ENCODE data around the gene CEND1.

The CEND1 gene

GRCh38 chr11:819129-819931, 29.4 kb upstream of the CEND1 start:
- TF ChIP-seq FOXP2 (optimal IDR thresholded peaks at IDR 0.05; ENCODE audit: borderline replicate concordance, extremely low read depth, extremely low read length, insufficient read depth) = no peak
- peak; percentile 61; the same call in 1 of the 2 replicates for TF ChIP-seq SIN3A (IDR thresholded peaks at IDR 0.05; ENCODE audit: borderline replicate concordance, insufficient read depth, low read length)
- no peak for TF ChIP-seq REST (IDR thresholded peaks at IDR 0.05; ENCODE audit: insufficient read depth in 1 of 2, low read depth in 2 of 2, low read length in 2 of 2)
- TF ChIP-seq TAF1 (IDR thresholded peaks at IDR 0.05; ENCODE audit: borderline replicate concordance, insufficient read depth, low read length) = no peak
- TF ChIP-seq POLR2AphosphoS5 (IDR thresholded peaks at IDR 0.05; ENCODE audit: low read depth, low read length) = peak; percentile 97

DNA sequence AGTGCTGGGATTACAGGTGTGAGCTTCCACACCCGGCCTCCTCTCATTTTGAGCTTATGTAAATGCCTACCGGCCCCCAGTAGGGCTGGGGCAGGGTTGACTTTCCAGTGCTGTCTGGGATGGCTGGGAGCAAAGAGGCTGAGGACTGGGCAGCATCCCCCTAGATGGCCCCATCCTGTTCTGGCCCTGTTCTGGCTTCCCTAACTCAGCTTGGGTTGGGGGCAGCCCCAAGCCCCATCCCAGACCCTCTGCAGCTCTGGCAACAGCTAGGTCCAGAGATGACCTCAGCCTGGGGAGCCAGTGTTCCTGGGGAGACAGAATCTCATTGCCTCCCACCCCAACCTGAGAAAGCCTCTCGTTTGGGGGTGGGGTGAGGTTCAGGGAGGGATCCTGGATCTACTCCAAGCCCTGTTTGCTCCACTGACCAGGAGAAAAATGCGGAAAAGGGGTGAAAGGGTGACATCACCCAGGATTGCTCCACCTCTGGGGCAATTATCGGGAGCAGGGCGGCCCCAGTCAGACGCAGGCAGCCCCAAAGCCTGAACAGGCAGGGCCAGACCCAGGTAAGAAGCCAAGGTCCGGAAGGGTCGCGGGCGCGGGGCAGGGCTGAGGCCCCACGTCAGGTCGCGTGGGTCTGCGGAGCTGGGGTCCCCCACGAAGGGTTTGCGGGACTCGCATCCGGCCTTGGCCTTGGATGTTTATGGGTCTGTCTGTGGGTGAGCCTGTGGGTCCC, 28.7 kb upstream of the CEND1 start, which contains the start of gene PNPLA2:
TSS of gene PNPLA2 (plus strand) at position 519 of the 733 bp plus-strand sequence. CDS start 805 bp downstream, outside the sequence.
- TF ChIP-seq POLR2AphosphoS5 (IDR thresholded peaks at IDR 0.05; ENCODE audit: low read depth, low read length) (no peak), SIN3A (IDR thresholded peaks at IDR 0.05; ENCODE audit: borderline replicate concordance, insufficient read depth, low read length) (no peak), FOXP2 (optimal IDR thresholded peaks at IDR 0.05; ENCODE audit: borderline replicate concordance, extremely low read depth, extremely low read length, insufficient read depth) (no peak), TAF1 (IDR thresholded peaks at IDR 0.05; ENCODE audit: borderline replicate concordance, insufficient read depth, low read length) (no peak), REST (IDR thresholded peaks at IDR 0.05; ENCODE audit: insufficient read depth in 1 of 2, low read depth in 2 of 2, low read length in 2 of 2) (no peak)

DNA sequence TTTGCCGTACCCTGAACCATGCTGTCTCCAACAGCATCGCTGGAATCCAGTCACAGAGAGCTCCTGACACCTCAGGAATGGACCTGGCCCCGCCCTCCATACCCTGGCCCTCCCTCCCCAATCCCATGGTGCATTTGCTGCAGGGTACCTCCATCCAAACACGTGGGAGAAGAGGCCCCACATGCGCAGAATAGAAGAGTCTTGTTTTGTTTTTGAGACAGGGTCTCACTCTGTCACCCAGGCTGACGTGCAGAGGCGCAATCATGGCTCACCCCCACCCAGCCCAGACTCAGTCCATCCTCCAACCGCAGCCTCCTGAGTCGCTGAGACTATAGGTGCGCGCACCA, 26.5 kb upstream of the CEND1 start:
- TF ChIP-seq FOXP2 (optimal IDR thresholded peaks at IDR 0.05; ENCODE audit: borderline replicate concordance, extremely low read depth, extremely low read length, insufficient read depth) (no peak), REST (IDR thresholded peaks at IDR 0.05; ENCODE audit: insufficient read depth in 1 of 2, low read depth in 2 of 2, low read length in 2 of 2) (no peak), SIN3A (IDR thresholded peaks at IDR 0.05; ENCODE audit: borderline replicate concordance, insufficient read depth, low read length) (no peak), POLR2AphosphoS5 (IDR thresholded peaks at IDR 0.05; ENCODE audit: low read depth, low read length) (no peak), TAF1 (IDR thresholded peaks at IDR 0.05; ENCODE audit: borderline replicate concordance, insufficient read depth, low read length) (no peak)

DNA sequence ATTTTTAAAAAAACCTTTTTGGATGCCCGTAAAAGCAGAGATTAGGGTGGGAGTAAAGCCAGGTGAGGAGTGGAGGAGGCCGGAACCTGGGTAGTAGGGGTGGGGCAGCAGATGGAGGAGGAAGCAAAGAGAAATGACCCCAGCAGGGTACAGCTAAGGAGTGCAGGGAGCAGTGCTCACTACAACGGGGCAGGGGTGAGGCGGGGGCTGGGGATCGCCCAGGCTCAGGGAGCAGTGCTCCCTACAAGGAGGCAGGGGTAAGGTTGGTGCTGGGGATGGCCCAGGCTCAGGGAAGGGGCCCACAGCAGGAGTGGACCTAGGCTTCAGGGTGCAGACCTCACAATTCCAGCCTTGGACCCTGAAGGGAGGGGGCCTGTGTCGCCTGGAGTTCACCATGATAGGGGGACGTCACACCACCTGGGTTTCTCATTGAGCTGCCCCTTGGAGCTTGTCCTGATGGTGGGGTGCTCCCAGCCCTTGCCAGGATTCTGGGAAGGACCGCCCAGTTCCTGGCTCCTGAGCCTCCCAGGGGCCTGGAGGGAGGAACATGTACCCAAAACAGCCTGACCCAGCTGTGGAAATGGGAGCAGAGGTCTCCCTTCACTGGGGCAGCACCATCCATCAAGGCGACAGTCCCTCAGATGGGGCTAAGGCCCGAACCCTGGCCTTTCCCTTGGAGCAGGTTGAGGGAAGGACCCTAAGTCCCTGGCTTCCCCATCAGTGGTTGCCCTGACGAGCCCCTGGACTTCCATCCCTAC, 26.0 kb upstream of the CEND1 start:
- TF ChIP-seq REST (IDR thresholded peaks at IDR 0.05; ENCODE audit: insufficient read depth in 1 of 2, low read depth in 2 of 2, low read length in 2 of 2) = no peak
- no peak for TF ChIP-seq SIN3A (IDR thresholded peaks at IDR 0.05; ENCODE audit: borderline replicate concordance, insufficient read depth, low read length)
- TF ChIP-seq TAF1 (IDR thresholded peaks at IDR 0.05; ENCODE audit: borderline replicate concordance, insufficient read depth, low read length) = no peak
- no peak for TF ChIP-seq FOXP2 (optimal IDR thresholded peaks at IDR 0.05; ENCODE audit: borderline replicate concordance, extremely low read depth, extremely low read length, insufficient read depth)
- no peak for TF ChIP-seq POLR2AphosphoS5 (IDR thresholded peaks at IDR 0.05; ENCODE audit: low read depth, low read length)

Measured in PFSK-1 (cell line).